H1 (cell line): ENCODE results near the gene KCNQ1. TPM values are rescaled to one million over a fixed set of nuclear protein-coding genes. Genes with fewer than 3 reads are reported as not detected.

Experiments
- ATF2 ChIP-seq: IDR thresholded peaks from 2 replicates; pipeline ENCODE4 v1.6.1; 2012; ENCODE audit warnings: low read length, inconsistent platforms
- BCL11A ChIP-seq, 2 experiments: IDR thresholded peaks; one replicate each; pipeline ENCODE4 v1.6.1; 2011; ENCODE audit warnings: low read depth in 2 of 2, low read length in 2 of 2, mild to moderate bottlenecking in 2 of 2
- FOSL1 ChIP-seq: IDR thresholded peaks from 2 replicates; pipeline ENCODE4 v1.6.1; 2011; ENCODE audit warnings: mild to moderate bottlenecking, low read depth, low read length, moderate library complexity; ENCODE audit not compliant: insufficient read depth
- JUN ChIP-seq: IDR thresholded peaks from 2 replicates; pipeline ENCODE4 v1.6.1; 2011; ENCODE audit warnings: low read depth, mild to moderate bottlenecking, improper control_type of control experiment, low read length
- RNF2 ChIP-seq: fragments of 200-900, 300-1000 bp; sonication (generic); IDR thresholded peaks from 2 replicates; pipeline ENCODE4 v1.7.1; 2016; ENCODE audit warnings: borderline replicate concordance, low read depth, mild to moderate bottlenecking, antibody characterized with exemption, low read length; ENCODE audit not compliant: poor library complexity, severe bottlenecking; ENCODE audit errors: missing control alignments
- polyA plus RNA-seq, 7 experiments: library from polyadenylated mRNA; depleted of rRNA in 3 of 7; stranded (reverse) in 5 of 7; unstranded in 2 of 7; fragments of >200 nt in 5 of 7; fragments of 200-250 nt in 2 of 7; gene quantifications; 1 replicate in 5 of 7; 2 replicates in 1 of 7; 4 replicates in 1 of 7; pipeline versions ENCODE4 v1.2.1 to v1.2.3, GENCODE V29; 2011 to 2013; ENCODE audit warnings: missing spikeins in 2 of 7, mixed read lengths in 2 of 7
- total RNA-seq: library from RNA; stranded (reverse); fragmentation: NEBNext Ultra II Directional; extraction: Animal tissue kit (Norgen Biotek cat#: 25700); gene quantifications from 2 replicates; pipeline ENCODE4 v1.2.1, GENCODE V29; 2021

KCNQ1 gene
- total and polyA plus RNA-seq, 2 of the 8 experiments (the other 6 are each of a cell fraction or from before 2014, with no cell fraction given), result 1.9 to 2.0 TPM

DNA sequence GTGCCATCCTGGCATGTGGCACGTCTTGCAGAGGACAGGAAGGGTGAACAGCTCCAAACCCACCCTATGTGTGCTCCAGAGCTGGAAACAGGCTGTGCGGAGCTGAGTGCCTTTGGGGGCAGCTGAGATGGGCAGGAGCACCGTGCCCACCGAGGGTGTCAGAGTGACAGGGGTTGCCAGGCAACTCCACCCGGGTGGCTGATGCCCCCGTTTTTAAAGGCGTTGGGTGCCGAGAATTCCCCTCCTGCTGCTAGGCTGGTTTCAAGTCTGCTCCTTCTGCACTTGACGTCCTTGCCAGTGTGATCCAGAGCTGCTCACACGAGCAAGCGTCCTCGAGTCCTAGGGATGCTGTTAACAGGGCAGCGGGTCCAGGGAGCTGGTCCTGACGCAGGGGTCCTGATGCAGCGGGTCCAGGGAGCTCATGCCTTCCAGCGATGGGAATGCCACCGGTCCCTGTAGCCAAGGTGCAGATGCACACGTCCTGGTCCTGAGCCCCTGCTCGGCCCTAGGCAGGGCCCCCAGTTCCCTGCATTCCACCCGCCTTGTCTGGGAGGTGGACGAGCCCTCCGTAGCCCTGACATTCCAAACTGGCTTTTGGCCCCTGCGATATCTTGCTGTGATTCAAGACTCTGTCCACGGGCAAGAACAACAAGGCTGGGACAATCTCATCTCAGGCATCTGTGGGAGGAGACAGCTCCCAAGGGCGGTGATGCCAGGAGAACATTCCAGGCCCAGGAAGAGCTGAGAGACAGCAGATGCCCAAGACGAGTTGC, 4.9 kb downstream of the KCNQ1 start (continued):
- TF ChIP-seq ATF2, result no peak
- no peak for TF ChIP-seq BCL11A (IDR thresholded peaks at IDR 0.05; ENCODE audit: low read depth in 2 of 2, low read length in 2 of 2)
- TF ChIP-seq RNF2, result no peak
- TF ChIP-seq FOSL1, result no peak
- no peak for TF ChIP-seq JUN
